Brain microvascular endothelial cell (primary cell): ENCODE data around the gene ATP2B2.

Source experiments
- DNase-seq: peaks from one replicate; pipeline ENCODE4 v3.0.0-alpha.2; 2020
- H3K27ac ChIP-seq: fragments of 250-450 bp; sonication (Bioruptor Pico); 2 replicates; pipeline ENCODE4 v1.5.1; 2020; ENCODE audit warnings: mild to moderate bottlenecking, moderate library complexity
- H3K27me3 ChIP-seq: fragments of 250-450 bp; sonication (Bioruptor Pico); replicated peaks from 2 replicates; pipeline ENCODE4 v1.5.1; 2020; ENCODE audit warnings: mild to moderate bottlenecking
- H3K36me3 ChIP-seq: fragments of 250-450 bp; sonication (Bioruptor Pico); replicated peaks from 2 replicates; pipeline ENCODE4 v1.5.1; 2020; ENCODE audit warnings: mild to moderate bottlenecking
- H3K4me3 ChIP-seq: 2 replicates; pipeline ENCODE4 v1.5.1; 2011; ENCODE audit warnings: low read depth, mild to moderate bottlenecking, control low read depth, low read length, moderate library complexity
- in situ Hi-C: cut with HindIII; loops from 2 replicates; pipeline ENCODE4 v1.10.0; 2017; ENCODE audit warnings: low sequenced_read_pairs, low pct_ligation_motif_present
- TF ChIP-seq, protein P1 (sequence below): IDR thresholded peaks from 2 replicates; pipeline ENCODE4 v1.5.1; 2011; ENCODE audit warnings: low read depth, mild to moderate bottlenecking, moderate library complexity, low read length, control low read depth, inconsistent platforms; ENCODE audit errors: missing control alignments

The ATP2B2 gene

DNA sequence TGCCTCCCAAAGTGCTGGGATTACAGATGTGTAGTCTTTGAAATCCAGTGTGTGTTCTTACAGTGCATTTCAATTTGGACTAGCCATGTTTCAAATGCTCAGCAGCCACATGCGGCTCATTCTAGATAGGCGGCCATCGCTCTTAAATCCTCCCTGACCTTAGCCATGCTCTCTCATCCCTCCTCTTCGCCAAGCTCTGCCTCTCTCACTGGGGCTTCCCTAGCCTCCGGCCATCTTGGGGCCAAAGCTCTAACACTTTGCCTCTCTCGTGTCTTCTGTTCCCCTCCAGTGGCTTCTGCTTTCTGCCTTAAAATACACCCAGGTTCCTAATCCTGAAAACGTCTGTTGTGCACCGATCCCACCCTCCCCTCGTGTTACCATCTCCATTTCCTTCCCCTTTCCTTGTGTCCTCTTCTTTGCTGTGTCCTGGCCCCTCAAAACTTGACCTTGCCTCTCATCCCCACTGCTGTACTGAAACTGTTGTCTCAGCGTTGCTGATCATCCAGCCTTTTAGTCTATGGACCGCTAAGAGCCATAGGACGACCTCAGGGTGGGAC, 211.3 kb downstream of the ATP2B2 start:
- in situ Hi-C loops = no loop called here
- Histone ChIP-seq H3K4me3 (no peak overlapping the region), H3K36me3 (peaks cover 14% of the 10 kb centered on the region)

DNA sequence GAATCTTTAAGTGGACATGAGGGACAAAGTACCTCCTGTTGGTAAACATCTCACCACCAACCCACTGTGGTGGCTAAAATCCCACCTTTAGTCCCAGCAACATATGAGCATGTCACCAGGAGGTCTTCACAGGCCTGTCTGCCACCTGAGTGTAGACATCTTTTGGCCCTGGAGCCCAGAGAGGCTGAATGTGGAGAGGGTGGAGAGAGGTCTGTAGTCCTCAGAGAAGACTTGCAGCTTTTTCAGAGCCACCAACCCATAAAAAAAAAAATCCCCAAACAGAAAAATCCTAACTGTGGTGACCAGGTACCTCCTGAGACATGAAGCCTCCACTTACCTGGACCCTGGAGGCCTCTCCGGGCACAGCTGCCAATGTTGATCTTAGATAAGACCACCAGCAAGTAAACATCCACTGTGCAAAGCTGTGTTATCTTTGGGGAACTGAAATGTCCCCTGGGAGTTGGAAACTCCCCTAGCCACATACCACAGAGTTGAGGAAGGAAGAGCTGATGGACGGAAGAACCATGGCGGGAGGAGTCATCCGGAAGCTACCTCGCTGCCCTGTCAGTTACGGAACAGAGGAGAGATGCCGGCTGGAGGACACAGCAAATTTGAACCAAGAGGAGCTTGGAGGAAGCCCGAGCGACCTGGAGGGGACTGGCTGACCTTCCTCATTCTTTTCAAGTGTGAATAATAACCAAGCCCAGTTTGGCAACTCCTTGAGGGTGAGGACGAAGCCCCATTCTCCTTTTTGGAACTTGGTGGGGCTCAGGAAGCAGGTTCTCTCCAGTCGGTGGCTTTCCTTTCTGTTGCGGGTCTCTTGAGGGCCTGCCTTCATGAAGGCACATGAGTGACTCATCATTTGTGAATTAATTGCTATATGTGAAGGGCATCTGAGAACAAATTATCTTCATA, 212.6 kb downstream of the ATP2B2 start, which contains the start of gene GHRL:
Gene GHRL (minus strand): TSS at position 443 of the 915 bp plus-strand sequence. CDS start 2,767 bp downstream, outside the sequence.
- Histone ChIP-seq H3K27me3 (no peaks in the 10 kb centered on the region), H3K36me3 (peaks cover 24% of the 10 kb centered on the region), H3K27ac (no peak within 1 kb of the TSS), H3K4me3 (no peak within 1 kb of the TSS)
- TF ChIP-seq, protein P1, sequence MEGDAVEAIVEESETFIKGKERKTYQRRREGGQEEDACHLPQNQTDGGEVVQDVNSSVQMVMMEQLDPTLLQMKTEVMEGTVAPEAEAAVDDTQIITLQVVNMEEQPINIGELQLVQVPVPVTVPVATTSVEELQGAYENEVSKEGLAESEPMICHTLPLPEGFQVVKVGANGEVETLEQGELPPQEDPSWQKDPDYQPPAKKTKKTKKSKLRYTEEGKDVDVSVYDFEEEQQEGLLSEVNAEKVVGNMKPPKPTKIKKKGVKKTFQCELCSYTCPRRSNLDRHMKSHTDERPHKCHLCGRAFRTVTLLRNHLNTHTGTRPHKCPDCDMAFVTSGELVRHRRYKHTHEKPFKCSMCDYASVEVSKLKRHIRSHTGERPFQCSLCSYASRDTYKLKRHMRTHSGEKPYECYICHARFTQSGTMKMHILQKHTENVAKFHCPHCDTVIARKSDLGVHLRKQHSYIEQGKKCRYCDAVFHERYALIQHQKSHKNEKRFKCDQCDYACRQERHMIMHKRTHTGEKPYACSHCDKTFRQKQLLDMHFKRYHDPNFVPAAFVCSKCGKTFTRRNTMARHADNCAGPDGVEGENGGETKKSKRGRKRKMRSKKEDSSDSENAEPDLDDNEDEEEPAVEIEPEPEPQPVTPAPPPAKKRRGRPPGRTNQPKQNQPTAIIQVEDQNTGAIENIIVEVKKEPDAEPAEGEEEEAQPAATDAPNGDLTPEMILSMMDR = no peak
- DNase-seq = peak; percentile 58
- in situ Hi-C loops = no loop called here

More for the DNA sequence above, 211.3 kb downstream of the ATP2B2 start:
- H3K27me3 ChIP-seq = no peaks in the 10 kb centered on the region
- TF ChIP-seq, protein P1 = no peak
- no peak for DNase-seq
- no peak overlapping the region for H3K27ac ChIP-seq

DNA sequence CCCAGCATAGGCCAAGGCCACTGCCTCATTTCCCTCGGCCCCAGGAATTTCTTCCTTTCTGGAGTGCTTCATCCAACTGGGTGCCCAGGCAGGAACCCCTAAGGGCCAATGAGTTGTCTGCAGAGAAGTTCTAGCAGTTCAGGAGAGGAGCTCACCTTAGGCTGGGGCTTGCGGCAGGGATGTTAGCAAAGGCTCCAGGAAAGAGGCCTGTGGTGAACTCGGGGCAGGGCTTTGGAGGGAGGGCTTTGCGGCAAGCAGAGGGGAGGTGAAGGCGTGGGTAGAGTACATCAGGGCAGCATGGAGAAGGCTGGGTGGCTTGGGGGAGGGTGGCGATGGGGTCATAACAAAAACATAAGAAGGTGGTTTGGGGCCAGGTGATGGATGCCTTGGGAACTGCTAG, 213.7 kb downstream of the ATP2B2 start:
- no peak for DNase-seq
- no peak overlapping the region for H3K4me3 ChIP-seq
- H3K36me3 ChIP-seq = peaks cover 19% of the 10 kb centered on the region
- H3K27ac ChIP-seq = no peak overlapping the region
- in situ Hi-C loops = no loop called here
- H3K27me3 ChIP-seq = no peaks in the 10 kb centered on the region
- TF ChIP-seq, protein P1 = no peak

DNA sequence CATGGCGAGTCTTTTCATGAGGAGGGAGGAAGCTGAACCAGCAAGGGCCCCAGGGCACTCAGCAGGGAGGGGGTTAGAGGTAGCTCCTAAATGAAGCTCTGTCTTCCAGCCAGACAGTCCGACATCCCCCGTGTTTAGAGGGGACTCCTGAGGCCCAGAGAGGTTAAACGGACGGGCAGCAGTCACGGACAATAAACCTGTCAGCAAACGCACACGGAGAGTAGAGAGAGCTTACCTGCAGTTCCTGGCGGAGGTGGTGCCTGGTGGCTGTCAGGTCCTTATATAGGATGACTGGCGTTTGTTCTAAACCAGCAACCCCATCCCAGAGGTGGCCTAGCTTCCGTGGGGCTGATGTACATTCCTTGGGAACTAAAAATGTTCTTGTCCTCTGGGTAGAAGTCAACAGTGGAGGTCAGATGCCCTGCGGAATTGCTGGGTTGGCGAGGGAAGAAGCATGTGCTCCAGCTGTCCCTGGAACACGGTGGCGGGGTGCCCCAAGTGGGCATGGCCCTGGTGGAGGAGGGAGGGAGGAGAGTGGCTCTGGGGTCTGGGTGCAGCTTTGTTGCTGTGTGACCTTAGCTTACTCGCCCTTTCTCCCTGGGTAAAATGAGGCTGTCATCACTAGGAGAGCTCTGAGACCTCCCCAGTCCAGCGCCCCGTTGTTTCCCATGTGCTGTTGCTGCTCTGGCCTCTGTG, 214.8 kb downstream of the ATP2B2 start:
- no peak overlapping the region for H3K27ac ChIP-seq
- peaks cover 25% of the 10 kb centered on the region for H3K36me3 ChIP-seq
- no peak for DNase-seq
- in situ Hi-C loops = no loop called here
- H3K27me3 ChIP-seq = no peaks in the 10 kb centered on the region
- H3K4me3 ChIP-seq = no peak overlapping the region
- TF ChIP-seq, protein P1 = no peak

DNA sequence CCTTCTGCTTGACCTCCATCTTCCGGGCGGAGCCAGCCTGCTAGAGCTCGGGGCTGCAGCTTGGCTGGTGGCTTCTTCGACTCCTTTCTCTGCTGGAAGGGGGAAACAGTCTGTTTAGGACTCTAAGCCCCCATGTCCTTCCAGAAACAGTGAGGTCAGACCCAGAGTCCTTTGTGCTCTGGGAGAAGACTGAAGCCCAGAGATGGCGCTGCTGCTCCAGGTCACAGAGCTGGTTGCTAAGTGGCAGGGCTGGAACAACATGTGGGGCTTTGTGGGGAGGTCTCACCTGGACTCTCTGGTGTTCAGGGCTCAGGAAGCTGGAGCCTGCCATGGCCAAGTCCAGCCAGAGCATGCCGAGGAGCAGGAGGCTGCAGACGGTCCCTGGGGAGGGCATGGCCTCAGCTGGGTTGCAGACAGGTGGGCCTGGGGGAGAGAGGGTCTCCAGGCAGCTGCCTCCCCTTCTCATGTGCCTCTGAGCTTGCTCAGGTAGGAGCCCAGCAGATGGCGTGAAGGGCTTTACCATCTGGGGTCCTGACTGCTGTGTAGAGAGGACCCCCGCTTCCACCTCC, 215.5 kb downstream of the ATP2B2 start:
- Histone ChIP-seq H3K27me3 (no peaks in the 10 kb centered on the region), H3K36me3 (peaks cover 28% of the 10 kb centered on the region), H3K4me3 (no peak overlapping the region), H3K27ac (no peak overlapping the region)
- DNase-seq = no peak
- TF ChIP-seq, protein P1 = no peak
- in situ Hi-C loops = no loop called here
